K562 (cell line): ENCODE results near the gene MTHFR. TPM values are rescaled to one million over a fixed set of nuclear protein-coding genes. Genes with fewer than 3 reads are reported as not detected.

ENCODE experiments used
- ATAC-seq: fragments of 200-7000 bp; cut with Tn5 transposase; 3 replicates; pipeline ENCODE4 v1.9.1; 2020; ENCODE audit warnings: moderate library complexity
- BruUV-seq: library from RNA; stranded (reverse); fragments of 400-500 nt; replicated peaks from 2 replicates; lab custom pipeline; 2021; lab: Mats Ljungman, UMichigan
- CTCF ChIA-PET: fragments of 300-600 bp; formaldehyde crosslinking; extraction: SDS; loops from one replicate; lab custom pipeline; 2021; ENCODE audit warnings: low intra/inter-chr PET ratio; lab: Yijun Ruan, JAX
- POLR2A ChIA-PET: fragments of 300-600, 350-650 bp; sonication (Branson Sonifier 250); formaldehyde crosslinking; extraction: SDS; loops from one replicate; lab custom pipeline; 2021; ENCODE audit warnings: antibody characterized with exemption, inconsistent platforms; lab: Yijun Ruan, JAX
- DNase-seq, 4 experiments: peaks; one replicate each; pipeline versions ENCODE4 v3.0.0 to v3.0.0-alpha.2; 2011 to 2018; ENCODE audit warnings: low spot score in 3 of 4, mixed read lengths in 3 of 4; ENCODE audit errors: extremely low read depth in 1 of 4
- FAIRE-seq: peaks from 2 replicates; lab custom pipeline; 2011; peaks lifted over from hg19 to GRCh38; lab: Jason Lieb, UNC
- H2AFZ ChIP-seq: 2 replicates; pipeline ENCODE4 v1.6.0; 2011; ENCODE audit warnings: low read depth, low read length, control low read depth, inconsistent platforms
- H3K27ac ChIP-seq: fragments of 200-600 bp; 3 replicates; pipeline ENCODE4 v1.8.0; 2011; ENCODE audit warnings: low read depth, mild to moderate bottlenecking, control low read depth, inconsistent platforms, low read length, moderate library complexity, mixed read lengths; ENCODE audit errors: extremely low read depth
- H3K27me3 ChIP-seq, 2 experiments: fragments of 300-600 bp in 1 of 2; 2 replicates in 1 of 2; 3 replicates in 1 of 2; pipeline versions ENCODE4 v1.6.0 to v1.8.0; 2011; ENCODE audit warnings: inconsistent platforms in 2 of 2, low read length in 2 of 2, mild to moderate bottlenecking in 1 of 2, mixed read lengths in 1 of 2, moderate library complexity in 1 of 2; ENCODE audit not compliant: control insufficient read depth in 2 of 2, insufficient read depth in 2 of 2
- H3K36me3 ChIP-seq: fragments of 300-600 bp; 3 replicates; pipeline ENCODE4 v1.8.0; 2011; ENCODE audit warnings: mild to moderate bottlenecking, low read length, inconsistent platforms; ENCODE audit not compliant: control insufficient read depth, insufficient read depth
- H3K4me1 ChIP-seq, 2 experiments: fragments of 200-600 bp in 1 of 2; replicated peaks in 1 of 2; 2 replicates in 1 of 2; 3 replicates in 1 of 2; pipeline versions ENCODE4 v1.5.1 to v1.8.0; 2011; ENCODE audit warnings: inconsistent platforms in 2 of 2, low read length in 2 of 2, mild to moderate bottlenecking in 1 of 2, mixed read lengths in 1 of 2, moderate library complexity in 1 of 2; ENCODE audit not compliant: control insufficient read depth in 2 of 2, insufficient read depth in 2 of 2
- H3K4me2 ChIP-seq: 2 replicates; pipeline ENCODE4 v1.6.1; 2011; ENCODE audit warnings: low read length, control low read depth, inconsistent platforms, mixed read lengths; ENCODE audit not compliant: insufficient read depth
- H3K4me3 ChIP-seq: fragments of 200-600 bp; sonication (generic), shearing (Covaris generic); 2 replicates; pipeline ENCODE4 v1.5.1; 2016; ENCODE audit warnings: control low read depth, inconsistent platforms
- H3K79me2 ChIP-seq: fragments of 200-600 bp; 3 replicates; pipeline ENCODE4 v1.8.0; 2011; ENCODE audit warnings: low read length, inconsistent platforms; ENCODE audit not compliant: control insufficient read depth, insufficient read depth
- H3K9ac ChIP-seq, 2 experiments: 2 replicates each; pipeline versions ENCODE4 v1.6.0 to v1.6.1; 2011; ENCODE audit warnings: low read depth in 2 of 2, low read length in 2 of 2, control low read depth in 1 of 2, inconsistent platforms in 1 of 2, mild to moderate bottlenecking in 1 of 2, mixed read lengths in 1 of 2; ENCODE audit not compliant: insufficient read depth in 1 of 2
- H3K9me1 ChIP-seq: one replicate; pipeline ENCODE4 v1.6.0; 2011; ENCODE audit warnings: inconsistent platforms, mild to moderate bottlenecking, low read length, moderate library complexity; ENCODE audit not compliant: control insufficient read depth, insufficient read depth
- H3K9me3 ChIP-seq: replicated peaks from 2 replicates; pipeline ENCODE4 v1.5.1; 2011; ENCODE audit warnings: low read depth, low read length, inconsistent platforms; ENCODE audit not compliant: control insufficient read depth, insufficient read depth
- H4K20me1 ChIP-seq: replicated peaks from 2 replicates; pipeline ENCODE4 v1.6.1; 2011; ENCODE audit warnings: low read length, inconsistent platforms, mixed read lengths; ENCODE audit not compliant: control insufficient read depth, insufficient read depth
- MNT ChIP-seq, 2 experiments: fragments of 450-650 bp; conservative IDR thresholded peaks; 2 replicates each; pipeline ENCODE4 v1.6.1; 2017; ENCODE audit warnings: mild to moderate bottlenecking in 2 of 2, moderate library complexity in 2 of 2
- NFATC3 ChIP-seq: fragments of 450-650 bp; IDR thresholded peaks from 2 replicates; pipeline ENCODE4 v1.6.1; 2017; ENCODE audit warnings: mild to moderate bottlenecking
- PRDM10 ChIP-seq: fragments of 450-650 bp; IDR thresholded peaks from 2 replicates; pipeline ENCODE4 v1.6.1; 2018; ENCODE audit not compliant: partially characterized antibody
- ZBTB26 ChIP-seq: fragments of 450-650 bp; formaldehyde crosslinking; IDR thresholded peaks from 2 replicates; pipeline ENCODE4 v1.4.0; 2022; ENCODE audit warnings: missing genetic modification characterization
- ZNF280B ChIP-seq: fragments of 250-450 bp; sonication (Bioruptor Pico); IDR thresholded peaks from 2 replicates; pipeline ENCODE4 v1.5.1; 2021; ENCODE audit warnings: mild to moderate bottlenecking
- ZNF324 ChIP-seq: fragments of 250-450 bp; sonication (Bioruptor Pico); IDR thresholded peaks from 2 replicates; pipeline ENCODE4 v1.4.0; 2020; ENCODE audit warnings: mild to moderate bottlenecking
- ZNF354B ChIP-seq: fragments of 250-450 bp; sonication (Bioruptor Pico); IDR thresholded peaks from 2 replicates; pipeline ENCODE4 v1.4.0; 2020
- ZNF740 ChIP-seq, 3 experiments: fragments of 200-800 bp in 1 of 3; sonication (Bioruptor generic) in 1 of 3; sonication (generic) in 1 of 3; formaldehyde crosslinking in 1 of 3; IDR thresholded peaks; 2 replicates each; pipeline versions ENCODE4 v1.6.1 to v1.8.0; 2016 to 2022; ENCODE audit warnings: mild to moderate bottlenecking in 2 of 3, missing compliant biosample characterization in 2 of 3, missing genetic modification characterization in 2 of 3, missing genetic modification reagents in 1 of 3
- ZNF766 ChIP-seq: fragments of 200-800 bp; sonication (Bioruptor generic); conservative IDR thresholded peaks from 2 replicates; pipeline ENCODE4 v1.6.1; 2016; ENCODE audit warnings: missing genetic modification characterization, missing compliant biosample characterization
- WGBS: fragments of 100-300 bp; shearing (Covaris generic); methylation state at CpG from one replicate; pipeline ENCODE4 v1.1.6; 2016; ENCODE audit warnings: low coverage, mixed read lengths; ENCODE audit not compliant: insufficient coverage; ENCODE audit errors: missing lambda C conversion rate; 5-methylcytosine and 5-hydroxymethylcytosine counted together
- in situ Hi-C: fragments of 300-500 bp; cut with MboI; formaldehyde crosslinking; loops from 4 replicates; pipeline ENCODE4 v1.15.0; 2018; ENCODE audit warnings: inconsistent platforms, mixed read lengths
- intact Hi-C: fragments of 100-400 bp; cut with micrococcal nuclease; formaldehyde crosslinking; loops from 2 replicates; pipeline ENCODE4 v1.14.2; 2022
- polyA plus RNA-seq, 8 experiments: library from polyadenylated mRNA; depleted of rRNA in 4 of 8; stranded (reverse) in 5 of 8; unstranded in 3 of 8; fragments of >200 nt; fragmentation: Nextera tagmentation in 2 of 8; fragmentation: Illumina TruSeq in 1 of 8; extraction: Ambion mirVana in 2 of 8; extraction: Trizol in 1 of 8; gene quantifications; 2 replicates each; pipeline versions ENCODE4 v1.2.1 to v1.2.3, GENCODE V29; 2011 to 2014; ENCODE audit warnings: inconsistent platforms in 1 of 8, missing spikeins in 1 of 8
- total RNA-seq, 7 experiments: library from RNA; depleted of rRNA in 6 of 7; stranded (reverse); fragments of >200 nt in 6 of 7; fragmentation: Illumina TruSeq in 2 of 7; extraction: Trizol in 2 of 7; gene quantifications; 2 replicates each; pipeline versions ENCODE4 v1.2.1 to v1.2.3, GENCODE V29; 2011 to 2021; ENCODE audit warnings: low replicate concordance in 1 of 7

The MTHFR gene
- total and polyA plus RNA-seq, 9 of the 15 experiments (the other 6 are each of a cell fraction or from before 2014, with no cell fraction given) = 5.0 to 104 (median 62.6) TPM

GRCh38 chr1:11753555-11754208, 52.1 kb downstream of the MTHFR start:
- WGBS = 34% methylated on average over 7 of the region's 7 CpGs
- TF ChIP-seq ZNF766 (CRISPR knock-in tag) = peak; percentile 60; the same call in 1 of the 2 replicates
- TF ChIP-seq MNT (conservative IDR thresholded peaks at IDR 0.05) = no peak
- TF ChIP-seq ZNF324 (CRISPR knock-in tag) = no peak
- TF ChIP-seq ZNF740 (CRISPR knock-in tag; IDR thresholded peaks at IDR 0.05) = 0 out of 2 replicates have a peak, but pooled peaks have one; percentile 27
- no peak for TF ChIP-seq ZNF740 (tag; IDR thresholded peaks at IDR 0.05)
- 0 out of 2 replicates have a peak, but pooled peaks have one; percentile 4 for TF ChIP-seq ZBTB26 (CRISPR knock-in tag)
- no peak for TF ChIP-seq ZNF280B
- TF ChIP-seq PRDM10 = peak; percentile 46
- no peak for TF ChIP-seq ZNF354B (CRISPR knock-in tag)
- TF ChIP-seq NFATC3 = no peak
- TF ChIP-seq, all 486 proteins: peak for 4
- in situ Hi-C loops (no loop called here), intact Hi-C loops (no loop called here)
- DNase-seq (peak in 1 of 4 experiments; percentile 27), FAIRE-seq (no peak), ATAC-seq (peak; percentile 20)
- Histone ChIP-seq H4K20me1 (no peaks in the 10 kb centered on the region), H3K4me1 (peaks cover 26 to 31% of the 10 kb centered on the region in 2 experiments), H2AFZ (peak overlapping the region; percentile 22), H3K4me2 (peak overlapping the region; percentile 7; the same call in 1 of the 2 replicates), H3K79me2 (no peaks in the 10 kb centered on the region), H3K27me3 (no peaks in the 10 kb centered on the region), H3K4me3 (no peak overlapping the region), H3K36me3 (peaks cover 26% of the 10 kb centered on the region; the same call in 1 of the 3 replicates), H3K27ac (peak overlapping the region; percentile 3; the same call in 1 of the 3 replicates), H3K9me3 (peaks cover 3% of the 10 kb centered on the region; the same call in 1 of the 2 replicates), H3K9me1 (no peaks in the 10 kb centered on the region), H3K9ac (peak overlapping the region in 1 of 2 experiments; percentile 77; a peak in 2 of 4 replicates)
- ChIA-PET CTCF (no interaction called here), POLR2A (interaction anchor here (0.7 to 2.1 kb wide), 4 partner anchors 13 to 191 kb away, joined by 3 to 13 read pairs (median 4); no protein-coding TSS in a partner anchor)
- no TSS peak for BruUV-seq
